ELR (cell line): ENCODE data around the gene CUL1.

Experiments used
- DNase-seq: peaks from one replicate; pipeline ENCODE4 v3.0.0-alpha.2; 2015; ENCODE audit warnings: low read depth

The CUL1 gene

DNA sequence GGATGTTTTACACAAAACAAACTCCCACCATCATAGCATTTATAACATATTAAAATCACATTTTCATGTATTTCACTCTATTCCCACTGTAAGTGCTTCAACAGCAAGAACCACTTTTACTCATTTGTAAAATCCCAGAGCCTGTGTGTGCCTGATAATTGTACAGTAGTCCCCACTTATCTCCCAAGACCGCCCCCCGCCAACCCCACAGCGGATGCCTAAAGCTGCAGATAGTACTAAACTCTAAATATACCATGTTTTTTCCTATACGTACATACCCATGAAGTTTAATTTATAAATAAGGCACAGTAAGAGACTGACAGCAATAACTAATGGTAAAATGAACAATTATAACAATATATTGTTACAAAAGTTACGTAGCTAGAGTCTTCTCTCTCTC lies 151.9 kb downstream of the CUL1 start:
- DNase-seq, result no peak
